ENCODE results near the gene ACAA2.

ACAA2 gene

DNA sequence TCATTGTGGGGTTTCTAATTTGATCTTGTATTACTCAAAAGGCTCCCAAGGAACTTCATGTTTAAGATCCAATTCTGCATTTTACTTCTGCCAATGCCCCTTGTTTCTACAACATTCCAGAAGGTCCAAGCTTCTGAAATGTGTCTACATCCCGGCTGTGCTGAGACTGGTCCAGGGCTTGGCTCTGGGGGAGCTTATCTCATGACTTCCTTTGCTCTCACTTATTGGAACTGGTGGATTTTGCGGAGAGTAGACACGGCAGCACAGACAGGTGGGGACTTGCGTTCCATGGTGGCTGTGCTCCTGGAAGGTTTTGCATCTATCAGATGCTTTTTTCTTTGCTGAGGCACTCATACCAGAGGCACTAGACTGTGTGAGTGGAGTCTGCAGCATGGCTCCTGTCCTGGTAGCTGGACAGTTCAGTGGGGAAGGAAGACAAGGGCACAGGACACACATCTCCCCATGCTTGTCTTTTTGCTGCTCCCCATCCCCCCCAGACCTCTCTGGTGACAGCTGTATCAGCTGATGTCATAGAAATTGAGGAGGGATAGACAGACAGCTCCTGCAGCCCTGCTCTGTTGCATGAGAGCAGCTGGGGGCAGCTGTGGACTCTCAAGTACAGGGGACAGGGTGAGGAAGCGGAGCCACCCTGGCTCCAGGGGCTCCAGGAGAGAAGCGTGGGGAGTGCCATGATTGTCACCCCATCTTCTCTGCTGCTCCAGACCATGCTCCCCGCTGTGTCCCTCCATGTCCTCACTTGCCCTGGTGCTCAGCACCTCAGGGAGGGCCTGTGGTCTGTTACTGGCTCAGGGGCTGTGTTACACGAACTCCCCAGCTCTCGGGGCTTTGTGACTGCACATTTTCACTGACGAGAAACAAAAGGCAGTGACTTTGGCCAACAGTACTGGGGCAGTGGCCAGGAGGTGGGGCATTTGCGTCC, 46.0 kb downstream of the ACAA2 start:
- no peak for DNase-seq (ENCODE audit: low read depth)

DNA sequence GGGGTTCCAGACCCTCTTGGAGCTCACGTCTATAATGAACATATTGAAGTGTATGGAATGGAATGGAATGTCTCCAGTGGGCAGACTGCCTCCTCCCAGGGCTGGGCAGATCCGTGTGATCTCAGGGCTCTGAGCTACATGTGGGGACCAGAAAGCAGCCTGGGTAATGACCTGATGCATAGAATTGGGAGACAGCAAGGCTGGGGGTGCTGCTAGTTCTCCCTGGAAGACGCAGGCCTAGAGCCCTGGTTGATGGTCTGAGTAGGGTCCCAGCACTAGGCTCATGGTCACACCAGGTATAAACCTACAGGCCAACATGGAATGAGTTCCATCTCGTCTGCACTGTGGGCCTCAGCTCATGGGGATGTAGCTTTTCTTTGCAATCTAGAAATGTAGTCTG, 46.7 kb downstream of the ACAA2 start:
- DNase-seq (ENCODE audit: low read depth), result no peak

DNA sequence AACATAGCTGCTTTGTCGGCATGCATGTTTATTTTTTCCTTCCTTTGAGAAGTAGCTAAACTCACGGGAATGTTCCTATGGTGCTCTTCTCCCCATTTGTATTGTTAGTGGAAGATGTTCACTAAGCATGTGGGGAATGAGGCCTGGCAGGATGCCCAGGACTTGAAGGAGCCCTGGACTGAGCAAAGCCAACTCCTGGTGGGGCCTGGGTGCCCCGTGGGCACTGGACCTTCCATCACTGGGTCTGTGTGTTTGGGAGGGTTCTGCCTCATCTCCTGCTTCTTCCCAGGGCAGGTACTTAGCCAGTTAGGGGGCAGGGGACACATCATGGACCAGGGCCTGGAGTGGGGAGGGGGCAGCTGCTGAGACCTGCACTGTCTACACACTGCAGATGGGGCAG, 49.3 kb downstream of the ACAA2 start:
- DNase-seq (ENCODE audit: low read depth), result no peak

DNA sequence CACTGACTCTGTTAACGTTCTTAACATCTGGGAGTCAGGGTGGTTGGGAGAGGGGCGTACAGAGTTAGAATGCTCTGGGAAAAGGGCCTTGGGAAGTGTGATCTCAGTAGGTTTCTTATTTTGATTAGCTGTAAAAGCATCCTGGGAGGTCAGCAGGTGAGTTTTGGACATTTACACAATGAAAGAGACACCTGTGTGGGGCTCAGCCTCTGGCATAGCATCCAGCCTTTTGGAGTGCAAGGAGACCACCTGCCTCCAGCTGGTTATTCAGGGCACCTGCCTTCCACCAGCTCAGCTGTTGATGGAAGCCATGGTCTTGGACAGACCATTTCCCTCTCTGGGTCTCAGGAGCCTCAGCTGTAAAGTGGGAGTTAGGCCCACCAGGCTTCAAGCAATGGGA, 49.7 kb downstream of the ACAA2 start:
- no peak for DNase-seq (ENCODE audit: low read depth)

DNA sequence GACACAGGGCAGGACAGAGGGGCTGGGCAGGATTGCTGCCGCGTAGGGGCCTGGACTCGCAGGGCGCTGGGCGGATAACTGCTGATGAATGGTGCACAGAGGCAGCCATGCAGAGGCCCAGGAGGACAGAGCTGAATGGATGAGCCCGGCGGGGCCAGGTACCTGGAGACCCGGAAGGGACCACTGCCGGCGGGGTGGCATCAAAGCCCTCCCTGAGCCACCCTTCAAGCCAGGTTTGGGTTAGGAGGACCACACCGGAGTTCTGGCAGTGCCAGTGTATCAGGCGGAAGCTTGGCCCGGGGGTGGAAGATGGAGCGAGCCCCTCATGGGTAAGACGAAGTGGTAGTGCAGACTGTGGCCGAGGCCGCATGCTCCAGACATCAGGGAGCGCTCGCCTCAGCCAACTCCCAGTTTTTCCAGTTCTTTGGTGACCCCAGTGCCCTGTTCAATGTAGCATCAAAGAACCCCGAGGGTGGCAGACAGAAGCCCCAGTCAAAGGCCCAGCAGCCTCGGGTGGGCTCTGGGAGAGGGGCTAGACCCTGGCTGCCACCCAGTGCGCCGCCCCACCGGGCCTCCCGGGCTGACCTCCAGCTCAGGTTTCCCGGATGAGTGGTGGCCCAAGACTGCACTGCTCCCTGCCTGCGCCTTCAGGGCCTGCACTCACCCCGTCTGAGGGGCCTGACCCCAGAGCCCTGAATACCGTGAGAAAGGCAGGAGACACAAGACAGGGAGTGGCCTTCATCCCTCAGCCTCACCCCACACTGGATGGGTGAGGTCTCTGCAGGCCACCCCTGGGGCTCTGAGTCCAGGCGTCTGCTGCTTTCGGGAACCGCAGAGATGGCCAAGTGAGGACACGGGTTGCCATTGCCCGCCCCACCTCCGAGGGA, 50.9 kb downstream of the ACAA2 start:
- no peak for DNase-seq (ENCODE audit: low read depth)

DNA sequence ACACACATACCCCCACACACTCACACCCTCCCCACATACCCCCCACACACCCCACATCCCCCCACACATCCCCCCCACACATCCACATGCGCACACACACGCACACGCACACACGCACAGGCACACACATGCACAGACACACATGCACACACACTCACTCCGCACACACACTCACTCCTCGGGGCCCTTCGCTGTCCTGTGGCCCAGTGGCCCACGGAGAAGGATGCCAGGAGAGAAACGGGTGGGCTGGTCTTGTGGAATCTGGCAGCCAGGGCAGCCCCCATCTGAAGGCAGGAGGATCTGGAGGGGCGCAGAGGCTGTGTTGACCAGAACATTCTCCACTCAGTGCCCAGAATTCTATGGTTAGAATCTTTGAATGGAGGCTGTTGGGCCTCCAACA, 51.6 kb downstream of the ACAA2 start:
- DNase-seq (ENCODE audit: low read depth), result no peak

DNA sequence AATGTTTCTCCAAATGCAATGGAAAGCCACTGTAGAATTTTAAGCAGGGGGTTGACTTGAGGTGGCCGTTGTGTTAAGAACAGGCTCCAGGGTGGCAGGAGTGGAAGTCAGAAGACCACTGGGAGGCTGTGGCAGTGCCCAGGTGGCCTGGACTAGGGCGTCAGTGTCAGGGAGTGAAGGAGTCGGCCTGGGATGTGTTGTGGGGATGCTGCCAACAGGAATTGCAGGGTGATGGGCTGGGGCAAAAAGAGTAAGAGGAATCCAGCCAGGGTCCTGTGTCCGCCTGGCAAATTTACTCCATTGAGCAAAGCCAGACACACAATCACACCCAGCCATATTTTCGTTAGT, 55.1 kb downstream of the ACAA2 start:
- no peak for DNase-seq (ENCODE audit: low read depth)

DNA sequence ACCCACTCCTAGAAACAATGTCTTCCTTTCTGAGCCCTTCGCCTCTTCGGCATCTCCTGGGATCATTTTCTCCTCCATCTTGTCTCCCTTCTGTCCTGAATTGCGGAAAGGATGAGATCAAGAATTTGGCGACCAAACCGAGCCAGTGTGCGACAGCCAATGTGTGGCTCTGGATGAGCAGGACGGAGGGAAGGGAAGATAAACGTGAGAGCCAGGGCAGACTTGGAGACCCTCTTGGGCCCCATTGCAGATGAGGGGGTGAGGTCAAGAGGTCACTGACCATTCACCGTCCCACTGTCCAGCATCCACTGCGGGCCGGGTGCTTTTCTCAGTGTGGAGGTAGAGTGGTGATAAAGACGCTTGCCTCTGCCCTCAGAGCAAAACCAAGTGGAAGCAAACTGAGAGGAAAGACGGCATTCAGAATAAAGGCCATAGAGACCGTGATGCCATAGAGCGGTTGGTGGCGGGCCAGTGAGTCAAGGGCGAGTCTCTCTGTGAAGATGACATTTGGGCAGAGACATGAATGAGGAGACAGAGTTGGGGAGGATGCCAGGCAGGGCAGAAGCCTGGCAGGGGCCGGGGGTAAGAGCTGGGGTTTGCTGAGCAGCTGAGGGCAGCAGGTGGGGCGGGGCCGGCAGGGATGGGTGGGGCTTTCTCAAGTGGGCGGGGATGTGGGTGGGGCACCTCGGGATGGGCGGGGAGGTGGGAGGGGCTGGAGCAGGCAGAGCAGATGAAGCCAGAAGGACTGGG, 55.6 kb downstream of the ACAA2 start:
- no peak for DNase-seq (ENCODE audit: low read depth)

DNA sequence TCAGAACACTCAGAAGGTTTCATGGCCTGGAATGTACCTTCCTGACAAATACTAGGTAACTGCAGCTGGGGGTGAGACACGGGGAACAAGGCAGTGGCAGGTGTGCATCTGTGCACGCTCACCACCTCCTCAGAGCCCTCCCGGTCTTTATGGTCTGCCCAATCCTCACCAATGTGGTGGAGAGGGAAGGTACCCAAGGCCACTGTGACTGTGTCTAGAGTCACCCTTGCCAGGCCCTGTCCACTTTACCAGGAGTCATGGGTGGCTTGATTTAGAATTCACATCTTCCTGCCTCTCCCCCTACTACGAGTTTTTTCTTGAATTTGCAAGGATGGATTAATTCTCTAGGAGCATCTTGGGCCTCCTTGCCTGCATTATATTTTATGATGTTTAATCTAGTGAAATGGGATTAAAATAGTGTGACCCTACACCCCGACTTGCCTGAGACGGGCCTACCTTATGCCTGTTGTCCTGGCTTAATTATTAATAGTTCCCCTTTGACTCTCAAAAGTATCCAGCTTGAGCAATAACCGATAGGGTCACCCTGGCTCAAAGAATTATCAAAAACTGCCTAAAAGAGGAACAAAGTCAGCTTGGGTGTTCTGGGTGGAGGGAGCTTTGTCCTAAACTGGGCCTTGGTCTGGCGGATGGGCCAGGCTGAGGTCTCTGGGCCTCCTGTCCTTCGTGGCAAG, 56.5 kb downstream of the ACAA2 start:
- DNase-seq (ENCODE audit: low read depth), result no peak

DNA sequence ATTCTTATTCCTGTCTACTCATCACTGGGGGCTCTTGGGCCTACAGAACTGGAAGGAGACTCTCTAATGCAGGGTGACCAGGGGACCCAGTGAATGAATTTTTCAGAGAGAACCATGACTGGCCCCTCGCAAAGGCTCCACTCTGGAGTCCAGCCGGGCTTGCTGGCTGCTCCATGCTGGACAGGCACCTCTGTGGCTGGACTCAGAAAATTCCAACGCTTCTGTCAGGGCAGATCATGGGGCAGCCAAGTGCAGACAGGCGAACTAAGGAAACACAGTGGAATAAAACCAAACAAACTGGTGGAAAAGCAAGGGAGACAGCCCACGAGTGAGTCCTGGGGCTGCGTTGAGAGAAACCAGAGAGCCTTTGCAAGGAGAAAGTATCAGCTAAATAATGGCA, 57.2 kb downstream of the ACAA2 start:
- DNase-seq (ENCODE audit: low read depth), result no peak

DNA sequence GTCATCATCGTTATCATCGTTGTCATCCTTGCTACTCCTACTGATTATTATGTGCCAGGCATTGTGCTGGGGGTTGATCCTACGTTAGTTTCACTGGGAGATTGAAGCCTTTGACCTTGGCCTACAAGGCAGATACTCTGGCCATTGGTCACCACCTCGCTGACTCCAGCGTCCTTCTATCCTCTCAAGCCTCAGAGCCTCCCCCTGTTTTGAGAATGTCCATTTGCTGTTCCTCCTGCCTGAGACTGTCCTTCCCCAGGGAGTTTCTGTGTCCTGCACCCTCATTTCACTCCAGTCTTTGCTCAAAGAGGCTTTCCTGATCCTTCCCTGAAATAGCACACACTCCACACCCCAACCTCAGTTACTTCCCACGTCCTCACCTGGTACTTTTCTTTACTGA, 57.8 kb downstream of the ACAA2 start:
- no peak for DNase-seq (ENCODE audit: low read depth)

DNA sequence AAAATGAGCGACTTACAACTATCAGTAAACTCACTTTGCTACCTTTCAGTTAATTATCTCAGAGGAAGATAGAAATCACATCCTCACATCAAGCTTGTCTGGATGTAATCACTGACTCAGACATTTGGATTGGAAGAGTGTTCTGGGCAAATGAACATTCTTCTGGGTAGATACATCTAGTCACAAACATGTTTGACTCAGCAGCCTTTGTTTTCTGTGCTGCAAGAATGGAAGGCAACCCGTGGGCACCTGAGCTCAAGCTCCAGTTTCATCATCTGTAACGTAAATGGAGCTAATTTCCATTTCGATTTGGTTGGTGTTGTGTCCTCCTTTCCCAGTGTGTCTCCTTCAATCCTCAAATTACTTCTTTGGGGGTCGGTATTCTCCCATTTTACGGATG, 58.5 kb downstream of the ACAA2 start:
- no peak for DNase-seq (ENCODE audit: low read depth)

DNA sequence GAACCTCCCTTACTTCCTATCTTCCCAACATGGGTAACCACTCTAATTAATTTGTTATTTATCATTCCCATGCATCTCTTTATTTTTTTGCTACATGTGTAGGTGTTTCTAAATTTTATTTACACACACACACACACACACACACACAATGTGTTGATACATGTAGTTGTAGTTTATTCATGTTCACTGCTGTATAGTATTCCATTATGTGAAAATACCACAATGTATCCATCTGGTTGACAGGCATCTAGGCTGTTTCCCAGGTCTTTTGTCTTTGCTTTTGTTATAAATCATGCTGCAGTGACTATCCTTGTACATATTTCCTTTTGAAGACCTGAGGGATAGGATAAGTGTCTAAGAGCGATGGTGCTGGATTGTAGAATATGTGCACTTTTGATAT, 59.7 kb downstream of the ACAA2 start:
- no peak for DNase-seq (ENCODE audit: low read depth)

DNA sequence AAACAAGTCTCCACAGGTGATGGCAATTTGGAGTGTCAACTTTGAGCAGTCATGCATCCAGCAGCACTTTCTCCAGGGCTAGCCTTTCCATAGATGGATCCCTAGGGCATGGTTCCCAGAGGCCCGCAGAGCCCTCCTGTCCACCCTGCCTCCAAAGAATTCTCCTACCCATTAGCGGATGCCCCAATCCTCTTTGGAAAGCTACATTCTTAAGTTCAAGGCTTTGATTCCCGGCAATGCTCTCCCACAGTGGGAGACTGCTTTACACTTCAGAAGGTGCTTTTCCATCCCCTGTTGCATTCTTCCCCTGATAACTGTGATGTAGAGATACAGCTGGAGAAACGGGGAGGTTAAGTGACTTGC, 61.3 kb downstream of the ACAA2 start:
- no peak for DNase-seq (ENCODE audit: low read depth)

DNA sequence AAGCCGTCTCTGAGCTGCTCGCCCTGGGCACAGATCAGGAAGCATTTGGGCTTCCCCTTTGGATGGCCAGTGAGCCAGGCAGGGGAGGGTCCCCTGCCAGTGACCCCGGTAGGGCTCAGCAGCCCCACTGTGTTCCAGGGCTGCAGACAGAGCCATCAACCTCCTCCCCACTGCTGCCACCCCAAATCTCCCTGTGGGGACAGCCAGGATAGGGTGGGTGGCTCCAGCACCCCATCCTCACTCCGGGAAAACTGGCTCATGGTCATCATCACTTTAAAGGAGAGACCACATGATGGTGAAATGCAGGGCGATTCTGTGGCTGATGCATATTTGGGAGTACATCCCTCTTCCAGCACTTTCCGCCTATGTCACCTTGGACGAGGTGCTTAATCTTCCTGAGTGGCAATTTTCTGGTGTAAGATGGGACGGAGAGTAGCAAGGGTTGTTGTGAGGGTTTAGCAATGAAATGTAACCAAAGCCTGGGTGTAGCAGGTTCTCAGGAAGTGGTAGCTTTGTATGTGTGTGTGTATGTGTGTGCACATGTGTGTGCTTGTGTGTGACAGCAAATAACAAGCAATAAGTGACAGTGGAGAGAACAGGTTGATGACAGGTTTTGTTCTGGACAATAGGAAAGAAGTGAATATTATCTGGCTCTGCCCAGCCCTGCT, 61.8 kb downstream of the ACAA2 start:
- DNase-seq (ENCODE audit: low read depth), result no peak

DNA sequence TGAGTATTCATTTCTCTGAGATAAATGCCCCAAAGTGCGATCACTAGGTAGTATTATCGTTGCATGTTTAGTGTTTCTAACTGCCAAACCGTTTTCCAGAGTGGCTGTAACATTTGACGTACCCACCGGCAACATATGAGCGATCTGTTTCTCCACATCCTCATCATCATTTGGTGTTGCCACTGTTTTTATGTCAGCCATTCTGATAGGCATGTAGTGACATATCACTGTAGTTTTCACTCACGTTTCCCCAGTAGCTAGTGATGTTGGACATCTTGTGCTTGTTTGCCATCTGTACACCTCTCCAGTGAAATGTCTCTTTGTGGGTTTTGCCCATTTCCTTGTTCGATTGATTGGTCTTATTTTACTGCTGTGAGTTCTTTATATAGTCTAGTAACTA, 63.8 kb downstream of the ACAA2 start:
- DNase-seq (ENCODE audit: low read depth), result no peak

DNA sequence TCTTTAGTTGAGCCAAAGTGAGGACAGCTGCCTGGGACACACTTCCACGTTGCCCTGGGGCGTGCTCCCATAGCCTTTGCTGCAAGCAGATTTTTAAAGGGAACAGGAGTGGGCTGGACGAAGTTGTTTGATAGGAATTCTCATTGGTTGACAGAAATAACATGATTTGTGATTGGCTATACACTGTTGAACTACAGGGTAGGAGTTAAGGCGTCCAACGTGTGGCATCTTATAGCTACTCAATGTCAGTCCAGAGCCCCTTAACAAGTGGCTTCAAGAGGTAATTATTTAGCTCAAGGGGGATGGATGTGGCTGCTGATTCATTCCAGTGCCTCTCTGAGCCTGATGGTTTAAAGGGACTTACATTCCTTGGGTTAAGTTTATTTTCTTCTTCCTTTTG, 65.5 kb downstream of the ACAA2 start:
- DNase-seq (ENCODE audit: low read depth), result no peak

DNA sequence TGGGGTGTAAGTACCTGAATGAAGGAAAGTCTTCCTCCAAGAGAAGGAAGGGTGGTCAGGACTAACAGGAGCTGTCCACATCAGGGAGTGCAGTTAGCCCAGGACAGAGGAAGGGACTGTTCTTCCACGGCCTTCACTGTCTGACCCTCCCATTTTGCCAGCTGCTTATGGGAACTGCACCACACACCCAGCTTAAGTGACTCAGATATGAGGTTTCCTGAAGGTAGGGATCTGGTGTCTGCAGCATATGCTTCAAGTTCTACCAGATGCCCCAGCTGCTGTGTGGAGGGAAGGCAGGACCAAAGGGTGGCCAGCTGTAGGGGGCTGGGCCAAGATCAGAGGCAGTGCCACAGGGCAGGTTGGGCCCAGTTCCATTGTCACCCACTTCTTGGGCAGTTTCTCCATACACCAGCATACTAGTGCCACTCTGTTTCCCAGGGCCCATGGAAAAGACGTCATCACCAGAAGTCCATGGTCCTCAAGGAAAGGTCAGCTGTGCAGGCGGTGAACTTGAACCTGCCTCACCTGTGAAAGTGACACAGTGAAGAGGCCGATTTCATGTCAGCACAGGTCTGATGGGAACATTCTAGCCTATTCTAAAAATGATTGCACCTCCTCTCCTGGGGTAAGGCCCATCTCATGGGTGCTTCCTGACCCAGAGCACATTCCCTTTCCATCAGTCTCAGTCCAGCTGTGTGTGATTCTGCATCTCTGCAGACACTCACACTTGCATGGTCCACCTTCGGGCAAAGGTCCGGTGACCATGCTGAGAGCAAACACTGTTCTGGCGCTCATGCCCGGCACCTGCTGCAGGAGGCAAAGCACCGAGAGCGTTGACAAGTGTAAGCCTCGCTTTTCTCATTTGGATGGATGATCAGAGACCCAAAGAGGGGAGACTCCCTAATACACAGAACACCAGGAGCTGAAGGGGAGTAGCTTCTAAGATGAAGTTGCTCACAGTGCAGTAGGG, 68.0 kb downstream of the ACAA2 start:
- no peak for DNase-seq (ENCODE audit: low read depth)

DNA sequence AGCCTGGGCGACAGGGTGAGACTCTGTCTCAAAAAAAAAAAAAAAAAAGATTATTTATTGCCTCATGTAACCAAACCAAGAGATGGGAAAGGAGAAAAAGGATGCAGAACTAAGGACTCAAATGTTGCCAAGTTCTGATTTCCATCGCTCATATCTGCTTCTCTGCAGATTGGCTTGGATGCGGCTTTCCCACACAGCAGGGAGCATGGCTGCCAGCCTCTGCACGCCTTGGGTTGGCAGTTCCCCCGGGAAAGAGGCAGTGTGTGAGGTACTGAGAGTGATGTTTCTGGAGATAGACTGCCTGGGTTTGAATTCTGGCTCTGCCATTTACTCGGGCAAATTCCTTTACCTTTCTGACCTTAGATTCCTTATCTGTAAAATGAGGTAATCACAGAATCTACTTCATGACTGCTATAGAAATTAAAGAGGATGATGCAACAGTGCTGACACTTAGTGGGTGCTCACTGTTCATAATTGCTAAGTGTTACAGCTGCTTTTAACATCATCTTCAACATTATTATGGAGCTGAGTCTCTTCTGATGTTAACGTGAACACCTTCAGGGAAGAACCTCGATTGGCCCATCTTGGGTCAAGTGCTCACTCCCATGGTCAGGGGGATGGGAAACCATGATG, 68.8 kb downstream of the ACAA2 start:
- DNase-seq (ENCODE audit: low read depth), result no peak

DNA sequence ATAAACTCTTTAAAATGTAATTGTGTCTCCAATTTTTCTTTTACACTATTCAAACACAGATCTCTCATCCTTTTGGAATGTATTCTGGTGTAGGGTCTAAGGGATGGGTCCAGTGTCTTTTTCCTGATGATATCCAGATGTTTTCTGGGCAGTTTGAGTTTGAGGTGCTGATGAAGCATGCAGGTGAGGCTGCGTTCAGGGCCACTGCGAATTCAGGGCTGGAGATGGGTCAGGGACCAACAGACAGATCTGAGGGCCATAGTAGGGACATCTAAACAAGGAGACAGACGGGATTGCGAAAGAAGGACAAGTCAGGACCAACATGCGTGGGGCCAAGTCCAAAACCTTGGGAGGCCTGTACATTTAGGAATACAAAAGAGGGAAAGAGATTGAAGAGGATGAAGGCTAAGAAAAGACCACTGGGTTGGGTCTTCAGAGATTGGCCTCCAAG, 70.2 kb downstream of the ACAA2 start:
- DNase-seq (ENCODE audit: low read depth), result no peak

All from activated T-helper 1 cell treated with Interleukin-2 at 50 U/mL for 16 hours (primary cell).